PC-3 (cell line): Measurements from ENCODE around the gene SLC9A9. TPM values are rescaled to one million over a fixed set of nuclear protein-coding genes. Genes with fewer than 3 reads are reported as not detected.

Experiments
- ATAC-seq: fragments of 200-7000 bp; cut with Tn5 transposase; 2 replicates; pipeline ENCODE4 v1.9.1; 2020; ENCODE audit warnings: mild to moderate bottlenecking, moderate library complexity
- BruUV-seq: library from RNA; stranded (reverse); fragments of 400-500 nt; replicated peaks from 2 replicates; lab custom pipeline; 2021; lab: Mats Ljungman, UMichigan
- CTCF ChIA-PET: fragments of 300-600 bp; sonication (Branson Sonifier 250); formaldehyde crosslinking; loops from one replicate; lab custom pipeline; 2022; ENCODE audit warnings: antibody characterized with exemption; lab: Charles Lee
- POLR2A ChIA-PET: fragments of 300-600 bp; sonication (Branson Sonifier 250); formaldehyde crosslinking; loops from one replicate; lab custom pipeline; 2022; ENCODE audit warnings: antibody characterized with exemption; ENCODE audit not compliant: unreplicated experiment; lab: Charles Lee
- DNase-seq: peaks from one replicate; pipeline ENCODE4 v3.0.0-alpha.2; 2015
- H2AFZ ChIP-seq: fragments of 300-600 bp; sonication (generic); 2 replicates; pipeline ENCODE4 v1.6.0; 2016; ENCODE audit warnings: antibody characterized with exemption, low read length
- H3F3A ChIP-seq: fragments of 300-600 bp; sonication (generic); one replicate; pipeline ENCODE4 v1.6.0; 2017; ENCODE audit warnings: antibody characterized with exemption, low read length, control low read depth, mild to moderate bottlenecking; ENCODE audit not compliant: unreplicated experiment
- H3K27ac ChIP-seq: fragments of 300-600 bp; sonication (generic); 2 replicates; pipeline ENCODE4 v1.5.1; 2016; ENCODE audit warnings: mild to moderate bottlenecking, low read length
- H3K27me3 ChIP-seq: fragments of 300-600 bp; sonication (generic); 2 replicates; pipeline ENCODE4 v1.6.1; 2016; ENCODE audit warnings: low read length, mixed read lengths
- H3K36me3 ChIP-seq: fragments of 300-600 bp; sonication (generic); 2 replicates; pipeline ENCODE4 v1.6.1; 2016; ENCODE audit warnings: low read depth, mixed run types, low read length, mixed read lengths
- H3K4me1 ChIP-seq: fragments of 300-600 bp; sonication (generic); 2 replicates; pipeline ENCODE4 v1.5.1; 2016; ENCODE audit warnings: low read length; ENCODE audit not compliant: insufficient read depth
- H3K4me2 ChIP-seq: fragments of 300-600 bp; sonication (generic); 2 replicates; pipeline ENCODE4 v1.6.0; 2016; ENCODE audit warnings: low read length
- H3K4me3 ChIP-seq: fragments of 300-600 bp; sonication (generic); 2 replicates; pipeline ENCODE4 v1.5.1; 2016; ENCODE audit warnings: mild to moderate bottlenecking, low read length, mixed read lengths
- H3K79me2 ChIP-seq: fragments of 300-600 bp; sonication (generic); 2 replicates; pipeline ENCODE4 v1.6.1; 2017; ENCODE audit warnings: low read length, mixed read lengths
- H3K9ac ChIP-seq: fragments of 300-600 bp; sonication (generic); 2 replicates; pipeline ENCODE4 v1.6.0; 2016; ENCODE audit warnings: mild to moderate bottlenecking, low read length
- H3K9me2 ChIP-seq: fragments of 300-600 bp; sonication (generic); replicated peaks from 2 replicates; pipeline ENCODE4 v1.6.1; 2016; ENCODE audit warnings: mixed run types, low read length, mixed read lengths
- H3K9me3 ChIP-seq: fragments of 300-600 bp; sonication (generic); 2 replicates; pipeline ENCODE4 v1.6.1; 2016; ENCODE audit warnings: low read length, mixed read lengths
- H4K20me1 ChIP-seq: fragments of 300-600 bp; sonication (generic); 2 replicates; pipeline ENCODE4 v1.6.1; 2016; ENCODE audit warnings: low read length, mixed read lengths
- CTCF ChIP-seq: fragments of 300-600 bp; sonication (generic); conservative IDR thresholded peaks from 2 replicates; pipeline ENCODE4 v1.5.1; 2017; ENCODE audit warnings: antibody characterized with exemption, low read depth, mild to moderate bottlenecking, low read length
- EZH2 ChIP-seq: fragments of 300-600 bp; sonication (generic); IDR thresholded peaks from one replicate; pipeline ENCODE4 v1.6.1; 2017; ENCODE audit warnings: antibody characterized with exemption, mild to moderate bottlenecking, low read length; ENCODE audit not compliant: unreplicated experiment
- EZH2phosphoT487 ChIP-seq: fragments of 300-600 bp; sonication (generic); IDR thresholded peaks from 2 replicates; pipeline ENCODE4 v1.6.1; 2018; ENCODE audit warnings: mild to moderate bottlenecking, antibody characterized with exemption, low read length, borderline replicate concordance
- intact Hi-C: fragments of 100-400 bp; cut with micrococcal nuclease; formaldehyde crosslinking; loops from 2 replicates; pipeline ENCODE4 v1.9.0; 2023
- total RNA-seq: library from RNA; depleted of rRNA; stranded (reverse); fragments of >200 nt; gene quantifications from 2 replicates; pipeline ENCODE4 v1.2.3, GENCODE V29; 2014

The SLC9A9 gene
- total RNA-seq, 1 experiment from 2014 or later: 0.07 TPM

GRCh38 chr3:143795874-143796273, 52.4 kb downstream of the SLC9A9 start:
- H3K27me3 ChIP-seq: no peaks in the 10 kb centered on the region
- no TSS peak for BruUV-seq
- H2AFZ ChIP-seq: no peak overlapping the region
- no peak overlapping the region for H3K9ac ChIP-seq
- H4K20me1 ChIP-seq: no peaks in the 10 kb centered on the region
- H3F3A ChIP-seq: no peaks in the 10 kb centered on the region
- no peak for ATAC-seq
- no peak overlapping the region for H3K4me3 ChIP-seq
- ChIA-PET POLR2A (no interaction called here), CTCF (no interaction called here)
- no peaks in the 10 kb centered on the region for H3K79me2 ChIP-seq
- no peak overlapping the region for H3K27ac ChIP-seq
- no peaks in the 10 kb centered on the region for H3K9me2 ChIP-seq
- TF ChIP-seq CTCF: no peak
- H3K4me1 ChIP-seq: no peaks in the 10 kb centered on the region
- H3K9me3 ChIP-seq: no peaks in the 10 kb centered on the region
- H3K4me2 ChIP-seq: no peak overlapping the region
- intact Hi-C loops: no loop called here
- no peaks in the 10 kb centered on the region for H3K36me3 ChIP-seq
- no peak for DNase-seq

GRCh38 chr3:143794793-143795462, 53.3 kb downstream of the SLC9A9 start:
- ATAC-seq (no peak), DNase-seq (no peak)
- Histone ChIP-seq H3K9ac (no peak overlapping the region), H3K27me3 (no peaks in the 10 kb centered on the region), H3K9me3 (no peaks in the 10 kb centered on the region), H3K79me2 (no peaks in the 10 kb centered on the region), H3K27ac (no peak overlapping the region), H3K4me3 (no peak overlapping the region), H3K9me2 (no peaks in the 10 kb centered on the region), H3F3A (no peaks in the 10 kb centered on the region), H3K4me2 (no peak overlapping the region), H4K20me1 (no peaks in the 10 kb centered on the region), H3K36me3 (no peaks in the 10 kb centered on the region), H2AFZ (no peak overlapping the region), H3K4me1 (no peaks in the 10 kb centered on the region)
- ChIA-PET CTCF (no interaction called here), POLR2A (no interaction called here)
- intact Hi-C loops: no loop called here
- no peak for TF ChIP-seq EZH2phosphoT487
- no peak for TF ChIP-seq EZH2
- TF ChIP-seq CTCF: no peak
- BruUV-seq: no TSS peak

- Histone ChIP-seq H3K9me2 (no peaks in the 10 kb centered on the region), H4K20me1 (no peaks in the 10 kb centered on the region), H3K27ac (no peak overlapping the region), H2AFZ (no peak overlapping the region), H3K4me2 (no peak overlapping the region), H3K4me3 (no peak overlapping the region), H3K36me3 (no peaks in the 10 kb centered on the region), H3K4me1 (no peaks in the 10 kb centered on the region), H3K9me3 (no peaks in the 10 kb centered on the region), H3K9ac (no peak overlapping the region), H3F3A (no peaks in the 10 kb centered on the region), H3K79me2 (no peaks in the 10 kb centered on the region), H3K27me3 (no peaks in the 10 kb centered on the region)
- no peak for ATAC-seq
- no peak for DNase-seq
- intact Hi-C loops: no loop called here
- POLR2A ChIA-PET: no interaction called here
- no peak for TF ChIP-seq CTCF
- no peak for TF ChIP-seq EZH2phosphoT487
- TF ChIP-seq EZH2: no peak
- no TSS peak for BruUV-seq
- CTCF ChIA-PET: no interaction called here
Measured at GRCh38 chr3:143793971-143794370, 54.3 kb downstream of the SLC9A9 start.
